Aorta (tissue), 5 donors: Measurements from ENCODE around the gene RPL36A. TPM values are rescaled to one million over a fixed set of nuclear protein-coding genes. Genes with fewer than 3 reads are reported as not detected.

Experiments used
- ATAC-seq: fragments of 200-7000 bp; cut with Tn5 transposase; one replicate; pipeline ENCODE4 v1.9.1; 2022; ENCODE audit warnings: moderate library complexity; ENCODE audit not compliant: low FRiP score
- DNase-seq, 2 donors: peaks; one replicate each; pipeline ENCODE4 v3.0.0-alpha.2; 2020
- H3K27ac ChIP-seq, 2 donors: one replicate each; pipeline ENCODE4 v1.5.1; 2013; ENCODE audit warnings: low read length in 2 of 2, mild to moderate bottlenecking in 2 of 2, moderate library complexity in 2 of 2, control low read depth in 1 of 2, inconsistent platforms in 1 of 2, low read depth in 1 of 2
- H3K27me3 ChIP-seq, 2 donors: one replicate each; pipeline ENCODE4 v1.6.1; 2013; ENCODE audit warnings: control low read depth in 1 of 2, low read length in 1 of 2, mild to moderate bottlenecking in 1 of 2, moderate library complexity in 1 of 2; ENCODE audit not compliant: insufficient read depth in 2 of 2, control insufficient read depth in 1 of 2
- H3K36me3 ChIP-seq, 2 donors: one replicate each; pipeline ENCODE4 v1.6.1; 2013; ENCODE audit warnings: control low read depth in 1 of 2, low read length in 1 of 2, mild to moderate bottlenecking in 1 of 2; ENCODE audit not compliant: insufficient read depth in 2 of 2, control insufficient read depth in 1 of 2
- H3K4me1 ChIP-seq, 2 donors: one replicate each; pipeline ENCODE4 v1.6.1; 2013; ENCODE audit warnings: low read length in 2 of 2, control low read depth in 1 of 2, mild to moderate bottlenecking in 1 of 2, moderate library complexity in 1 of 2; ENCODE audit not compliant: insufficient read depth in 2 of 2, control insufficient read depth in 1 of 2
- H3K4me3 ChIP-seq, 2 donors: one replicate each; pipeline ENCODE4 v1.5.1; 2013; ENCODE audit warnings: low read length in 2 of 2, control low read depth in 1 of 2, mild to moderate bottlenecking in 1 of 2
- H3K9me3 ChIP-seq: one replicate; pipeline ENCODE4 v1.6.1; 2013; ENCODE audit warnings: mild to moderate bottlenecking, low read length; ENCODE audit not compliant: control insufficient read depth
- WGBS, 2 donors: extraction: QIAGEN DNeasy Blood & Tissue Kit; methylation state at CpG; one replicate each; pipeline ENCODE4 v1.1.7; 2013; 5-methylcytosine and 5-hydroxymethylcytosine counted together
- intact Hi-C, 2 donors: fragments of 100-400 bp; cut with DNase I; formaldehyde crosslinking; loops; one replicate each; pipeline versions ENCODE4 v1.14.2 to v1.15.0; 2022
- long read RNA-seq, 2 donors: library from polyadenylated mRNA; unstranded; transcript quantifications; one replicate each; pipeline ENCODE4 v2.0.0, GENCODE V29; 2020 to 2021
- polyA plus RNA-seq, 2 donors: library from polyadenylated mRNA; stranded (reverse); fragments of 200-250 nt; gene quantifications; one replicate each; pipeline ENCODE4 v1.2.3, GENCODE V29; 2013
- total RNA-seq, 2 donors: library from RNA; stranded (reverse); fragmentation: NEBNext Ultra II Directional; extraction: Animal tissue kit (Norgen Biotek cat#: 25700); gene quantifications; one replicate each; pipeline ENCODE4 v1.2.1, GENCODE V29; 2021
- donor health status: healthy with polysubstance abuse.
- donor health status: Bipolar disorder and iron deficiency.
- donor health status: DM: no; HTN: no; CAD: no.
- donor health status: DM: no; HTN: no; CAD: no.
- donor health status: DM: yes; HTN: yes; CAD: no.

Gene RPL36A
- total RNA-seq, result 100 to 1,000 TPM; 124 to 145 TPM
- polyA plus RNA-seq, result 1,000 to 10,000 TPM; 1,899 to 2,826 TPM
- long read RNA-seq, donor 1, transcript RPL36A-203 (5 exons, 910 nt), result major isoform, 43 of 48 reads
- long read RNA-seq, donor 1, partial matches to known transcripts, result 1 of 48 reads
- long read RNA-seq, donor 1, other reads (novel, unspliced or antisense), result 0 of 48 reads
- long read RNA-seq, donor 2, partial matches to known transcripts, result 0 of 1 reads
- long read RNA-seq, donor 2, other reads (novel, unspliced or antisense), result 0 of 1 reads

DNA sequence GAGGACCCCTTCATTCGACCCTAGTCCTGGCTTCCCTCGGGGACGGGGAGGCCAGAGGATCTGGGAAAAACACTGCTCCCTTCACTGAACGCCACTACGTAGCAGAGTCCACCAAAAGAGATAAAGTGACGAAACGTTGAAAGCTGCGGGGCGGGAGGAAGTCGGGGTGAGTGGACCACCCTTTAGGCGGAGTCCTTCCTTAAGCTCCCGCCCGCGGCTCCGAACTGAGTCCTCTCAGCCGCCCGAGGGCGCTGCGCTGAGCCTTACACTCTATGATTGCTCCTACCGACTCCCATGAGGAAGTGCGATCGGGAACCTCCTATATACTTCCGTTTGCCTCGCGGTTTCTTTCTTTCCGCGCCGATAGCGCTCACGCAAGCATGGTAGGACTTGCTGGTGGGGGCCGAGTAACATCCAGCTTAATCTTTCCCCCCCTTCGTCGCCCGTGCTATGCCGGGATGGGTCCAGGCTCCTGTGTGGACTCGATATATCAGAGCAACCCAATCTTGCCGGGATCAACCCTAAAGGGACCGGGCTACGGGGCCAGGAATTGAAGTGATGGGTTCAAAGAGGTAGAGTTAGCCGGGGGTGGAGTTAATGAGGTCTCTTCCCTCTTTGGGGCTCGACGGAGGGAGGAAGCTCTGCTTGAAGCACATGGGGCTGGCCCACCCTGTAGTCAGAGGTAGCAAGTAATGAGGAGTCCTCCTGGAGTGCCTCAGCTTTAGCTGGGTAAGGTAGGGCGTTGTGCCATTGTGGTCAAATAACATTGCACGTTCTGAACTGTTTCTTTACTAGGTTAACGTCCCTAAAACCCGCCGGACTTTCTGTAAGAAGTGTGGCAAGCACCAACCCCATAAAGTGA is at the start of gene RPL36A:
Gene RPL36A, plus strand, starts transcription at position 348 of the 862 bp plus-strand sequence. Its CDS starts 33 bp downstream, at position 381.
- Histone ChIP-seq H3K36me3 (no peaks in the 10 kb centered on the region), H3K4me1 (no peaks in the 10 kb centered on the region), H3K4me3 (peak within 1 kb of the TSS; percentile 22 to 43), H3K27ac (peak within 1 kb of the TSS in 1 of 2 donors; percentile 74), H3K9me3 (no peaks in the 10 kb centered on the region), H3K27me3 (no peaks in the 10 kb centered on the region)
- WGBS, 2 donors, result 1 to 28% methylated on average over 46 to 47 of the region's 47 CpGs
- DNase-seq (peak; percentile 91 to 94), ATAC-seq (peak; percentile 95)
- intact Hi-C loops, result no loop called here

DNA sequence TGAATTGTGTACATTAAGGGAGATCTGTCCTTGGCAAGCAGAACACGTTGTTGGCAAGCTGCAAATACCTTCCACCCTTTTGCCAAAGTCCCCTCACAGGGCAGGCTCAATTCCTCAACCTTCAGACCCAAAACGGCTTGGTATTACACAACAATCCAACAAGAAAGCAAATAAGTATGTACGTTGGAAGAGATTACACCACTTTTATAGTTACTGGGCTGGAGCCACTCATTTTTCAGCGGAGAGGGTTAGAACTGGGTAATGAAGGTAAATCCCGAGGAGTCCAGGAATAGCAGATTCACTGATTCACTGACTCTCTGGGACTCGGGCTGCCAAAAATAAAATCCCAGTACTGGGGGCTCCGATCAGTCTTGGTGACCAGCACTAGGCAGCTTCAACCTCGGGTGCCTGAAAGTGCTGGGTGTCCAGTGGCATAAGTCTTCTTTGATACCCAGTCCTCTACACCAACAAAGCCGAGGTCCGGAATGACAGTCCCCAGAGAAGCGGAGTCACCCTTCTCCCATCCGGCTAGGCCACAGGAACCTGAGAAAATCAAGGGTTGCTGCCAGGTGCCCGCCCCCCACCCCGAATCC is 42.9 kb upstream of the RPL36A start:
- H3K4me1 ChIP-seq, result no peaks in the 10 kb centered on the region
- intact Hi-C loops, result no loop called here
- peak overlapping the region; percentile 42 to 94 for H3K4me3 ChIP-seq
- 1 to 29% methylated on average over 14 of the region's 14 CpGs for WGBS, 2 donors
- H3K36me3 ChIP-seq, result no peaks in the 10 kb centered on the region
- H3K27me3 ChIP-seq, result no peaks in the 10 kb centered on the region
- H3K9me3 ChIP-seq, result no peaks in the 10 kb centered on the region
- peak overlapping the region in 1 of 2 donors; percentile 19 for H3K27ac ChIP-seq
- ATAC-seq, result no peak
- DNase-seq, result no peak

DNA sequence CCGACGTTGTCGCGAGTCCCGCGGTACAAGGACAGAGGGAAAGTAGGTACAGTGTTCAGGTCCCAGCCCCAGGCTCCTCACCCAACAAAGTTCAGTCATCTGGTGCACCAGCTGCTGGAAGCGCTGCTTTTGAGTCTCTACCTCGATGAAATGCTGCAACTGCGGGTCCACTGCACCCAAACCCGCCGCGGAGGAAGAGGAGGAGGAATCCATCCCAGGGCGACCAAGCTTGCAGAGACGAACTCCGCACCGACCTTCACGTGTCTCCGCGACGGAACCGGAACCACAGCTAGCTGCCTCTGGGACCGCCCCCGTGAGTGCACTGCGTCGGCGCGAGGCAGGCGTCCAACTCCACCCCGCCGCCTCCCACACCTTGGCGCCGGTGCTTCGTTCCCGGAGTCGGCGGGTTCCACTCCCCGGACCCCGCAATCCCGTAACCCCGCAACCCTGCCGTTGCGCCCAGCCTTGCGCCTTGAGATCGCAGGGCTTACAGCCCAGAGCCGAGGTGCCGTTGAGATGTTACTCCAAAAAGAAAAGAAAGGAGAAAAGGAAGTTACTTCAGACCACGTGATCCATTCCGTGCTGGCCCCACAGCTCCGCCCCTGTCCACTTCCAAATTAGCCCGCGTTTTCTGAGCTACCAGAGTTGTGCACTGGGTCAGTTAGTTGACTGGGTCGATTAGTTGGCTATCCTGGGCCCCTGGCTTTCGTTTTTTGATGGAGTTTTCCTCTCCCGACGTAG is 42.2 kb upstream of the RPL36A start, which contains the start of gene TIMM8A:
Gene TIMM8A, minus strand, starts transcription at position 291 of the 741 bp plus-strand sequence. Its CDS starts 78 bp downstream, at position 213.
- no peaks in the 10 kb centered on the region for H3K27me3 ChIP-seq
- H3K9me3 ChIP-seq, result no peaks in the 10 kb centered on the region
- H3K4me1 ChIP-seq, result no peaks in the 10 kb centered on the region
- ATAC-seq (peak; percentile 94), DNase-seq (peak; percentile 85 to 91)
- peak within 1 kb of the TSS in 1 of 2 donors; percentile 81 for H3K27ac ChIP-seq
- no peaks in the 10 kb centered on the region for H3K36me3 ChIP-seq
- intact Hi-C loops, result no loop called here
- H3K4me3 ChIP-seq, result peak within 1 kb of the TSS; percentile 42 to 94
- 0 to 36% methylated on average over 53 to 55 of the region's 55 CpGs for WGBS, 2 donors

DNA sequence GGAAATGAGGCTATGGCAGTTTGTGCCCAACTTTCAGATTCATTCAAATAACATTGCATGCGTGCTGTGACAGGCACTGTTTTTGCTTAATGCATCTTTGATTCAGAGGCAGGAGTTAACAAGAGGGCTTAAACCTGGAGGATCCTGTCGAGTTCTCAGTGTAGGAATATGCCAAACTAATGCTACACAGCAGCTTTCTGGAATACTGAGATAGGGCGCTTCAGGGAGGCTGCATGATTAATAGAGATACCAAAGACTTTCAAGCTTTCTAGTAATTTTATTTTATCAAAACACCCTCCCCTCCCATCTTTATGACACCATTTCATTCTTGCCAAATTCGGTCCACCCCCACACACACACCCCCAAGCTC is 41.6 kb upstream of the RPL36A start:
- 28 to 36% methylated on average over 4 of the region's 4 CpGs for WGBS, 2 donors
- no peak for DNase-seq
- ATAC-seq, result no peak
- Histone ChIP-seq H3K27me3 (no peaks in the 10 kb centered on the region), H3K4me1 (no peaks in the 10 kb centered on the region), H3K36me3 (no peaks in the 10 kb centered on the region), H3K4me3 (peak overlapping the region; percentile 42 to 94), H3K9me3 (no peaks in the 10 kb centered on the region), H3K27ac (no peak overlapping the region)
- intact Hi-C loops, result no loop called here

DNA sequence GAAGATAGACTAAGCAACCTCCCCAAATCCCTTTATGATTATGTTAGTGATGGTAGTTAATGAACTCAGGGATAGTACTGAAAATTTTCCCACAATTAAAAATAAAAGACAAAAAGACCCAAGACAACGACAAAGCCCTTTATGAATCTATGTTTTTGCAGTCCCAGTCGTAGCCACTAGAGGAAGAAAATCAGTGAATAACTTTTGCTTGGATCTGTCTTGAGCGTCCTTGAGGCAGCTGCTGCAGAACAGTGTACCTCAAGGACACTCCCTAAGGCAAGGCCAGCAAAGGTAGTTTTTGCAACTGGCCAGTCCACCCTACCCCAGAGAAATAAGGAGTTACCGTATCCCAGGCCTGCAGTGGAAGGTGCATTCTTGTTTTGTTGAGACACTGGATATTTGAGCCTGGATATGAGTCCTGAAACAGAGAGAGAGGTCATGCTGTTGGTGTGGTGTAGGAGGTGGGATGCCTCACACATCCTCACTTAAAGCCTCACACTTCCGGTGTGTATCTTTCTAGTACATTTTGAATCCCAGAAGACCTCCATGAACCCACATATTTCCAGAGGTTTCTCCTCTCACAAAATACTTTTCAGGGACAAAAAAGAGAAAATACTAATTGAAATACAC is 33.5 kb upstream of the RPL36A start:
- ATAC-seq, result no peak
- no peak overlapping the region for H3K27ac ChIP-seq
- H3K4me3 ChIP-seq, result no peak overlapping the region
- no peaks in the 10 kb centered on the region for H3K9me3 ChIP-seq
- intact Hi-C loops, result no loop called here
- 35 to 39% methylated on average over 5 of the region's 5 CpGs for WGBS, 2 donors
- no peaks in the 10 kb centered on the region for H3K4me1 ChIP-seq
- DNase-seq, result no peak
- no peaks in the 10 kb centered on the region for H3K27me3 ChIP-seq
- H3K36me3 ChIP-seq, result no peaks in the 10 kb centered on the region

DNA sequence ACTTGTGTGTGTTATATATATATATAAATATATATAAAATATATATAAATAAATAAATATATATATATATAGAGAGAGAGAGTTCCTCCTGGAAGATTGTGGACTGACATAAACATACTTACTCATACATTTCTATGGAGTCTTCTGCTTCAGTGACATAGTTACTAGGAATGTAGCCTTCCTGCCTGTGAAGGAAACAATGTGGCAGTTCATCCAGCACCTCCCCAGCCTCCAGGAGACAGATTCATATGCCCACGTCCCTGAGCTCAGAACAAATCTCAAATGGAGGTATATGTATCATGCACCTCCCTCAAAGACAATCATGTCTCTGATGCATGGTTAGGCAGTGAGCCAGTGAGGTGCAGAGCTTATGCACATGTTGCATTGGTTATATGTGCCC is 30.8 kb upstream of the RPL36A start:
- WGBS, 2 donors, result 54 to 57% methylated on average over 1 of the region's 1 CpG
- Histone ChIP-seq H3K27ac (no peak overlapping the region), H3K4me3 (no peak overlapping the region), H3K36me3 (no peaks in the 10 kb centered on the region), H3K4me1 (no peaks in the 10 kb centered on the region), H3K9me3 (no peaks in the 10 kb centered on the region), H3K27me3 (no peaks in the 10 kb centered on the region)
- intact Hi-C loops, result no loop called here
- DNase-seq (no peak), ATAC-seq (no peak)

DNA sequence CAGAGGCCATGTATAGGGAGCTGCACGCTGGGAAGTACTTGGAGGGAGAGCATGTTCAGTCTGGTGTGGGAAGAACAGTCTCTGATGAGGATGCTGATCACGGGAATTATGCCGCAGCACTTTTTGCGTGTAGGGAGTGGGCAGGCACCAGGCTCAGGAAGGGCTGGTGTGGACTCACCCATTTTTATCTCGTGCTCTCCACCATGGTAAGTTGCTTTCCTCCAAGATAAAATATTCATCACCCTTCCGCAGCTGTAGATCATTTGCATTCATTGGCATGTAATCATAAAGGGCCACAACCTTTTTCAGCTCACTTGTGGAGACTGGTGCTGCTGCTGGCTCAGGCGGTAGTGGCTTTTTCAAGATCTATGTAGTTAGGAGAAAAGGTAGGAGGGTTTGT is 30.4 kb upstream of the RPL36A start:
- no peak for DNase-seq
- no peaks in the 10 kb centered on the region for H3K36me3 ChIP-seq
- H3K4me1 ChIP-seq, result no peaks in the 10 kb centered on the region
- no peak overlapping the region for H3K4me3 ChIP-seq
- no peaks in the 10 kb centered on the region for H3K9me3 ChIP-seq
- 61% methylated on average over 7 of the region's 7 CpGs for WGBS, 2 donors
- H3K27me3 ChIP-seq, result no peaks in the 10 kb centered on the region
- ATAC-seq, result no peak
- intact Hi-C loops, result no loop called here
- H3K27ac ChIP-seq, result no peak overlapping the region

DNA sequence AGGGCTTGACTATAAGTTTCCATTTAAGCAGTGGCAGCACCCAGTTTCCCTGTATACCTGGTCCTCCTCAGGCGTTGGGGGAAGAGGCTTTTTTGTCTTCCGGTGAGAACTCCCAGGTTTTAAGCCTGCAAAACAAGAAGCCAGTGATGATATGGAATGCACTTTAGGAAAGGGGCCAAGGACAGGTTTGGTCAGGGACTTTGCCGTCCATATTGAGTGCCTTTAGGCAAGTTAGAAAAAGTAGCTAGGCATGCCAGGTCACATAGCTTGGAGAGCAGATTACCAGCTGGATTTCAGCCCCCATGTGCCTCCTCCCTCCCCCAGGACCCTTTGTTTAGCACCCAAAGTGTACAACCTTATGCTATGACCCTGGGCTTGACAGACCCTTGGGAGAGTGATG is 28.7 kb upstream of the RPL36A start:
- no peak for DNase-seq
- H3K9me3 ChIP-seq, result no peaks in the 10 kb centered on the region
- H3K27me3 ChIP-seq, result no peaks in the 10 kb centered on the region
- no peak overlapping the region for H3K27ac ChIP-seq
- no peaks in the 10 kb centered on the region for H3K4me1 ChIP-seq
- ATAC-seq, result no peak
- WGBS, 2 donors, result 73 to 79% methylated on average over 3 of the region's 3 CpGs
- H3K4me3 ChIP-seq, result no peak overlapping the region
- H3K36me3 ChIP-seq, result no peaks in the 10 kb centered on the region
- intact Hi-C loops, result no loop called here
